Measurements from ENCODE around the gene ALKAL2. TPM values are rescaled to one million over a fixed set of nuclear protein-coding genes. Genes with fewer than 3 reads are reported as not detected.

ALKAL2 gene
- polyA plus RNA-seq, 12 donors, result 0.57 to 2.1 (median 1.3) TPM; not detected in 2

- DNase-seq, result no peak
These were observed 39.2 kb downstream of the ALKAL2 start for GRCh38 chr2:248724-249123.

- DNase-seq, result no peak
These were observed 41.3 kb downstream of the ALKAL2 start for GRCh38 chr2:246489-247144.

DNA sequence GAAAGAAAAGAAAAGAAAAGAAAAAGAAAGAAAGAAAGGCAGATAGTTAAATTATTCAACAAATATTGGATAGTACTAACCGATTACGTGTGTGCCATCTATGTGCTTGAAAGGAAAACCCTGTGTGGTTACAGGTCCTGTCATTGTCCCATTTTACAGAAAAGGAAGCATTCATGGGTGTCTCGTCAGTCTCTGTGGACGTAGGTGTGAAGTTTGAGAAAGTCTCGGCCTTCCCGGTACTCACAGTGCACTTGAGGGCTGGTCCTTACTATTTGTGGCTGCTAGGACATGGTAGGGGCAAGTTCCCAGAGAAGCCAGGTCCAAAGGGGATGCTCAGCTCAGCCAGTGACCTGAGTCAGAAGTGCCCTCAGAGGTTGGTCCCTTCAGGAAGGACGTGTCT, 43.3 kb downstream of the ALKAL2 start:
- DNase-seq, result no peak

DNA sequence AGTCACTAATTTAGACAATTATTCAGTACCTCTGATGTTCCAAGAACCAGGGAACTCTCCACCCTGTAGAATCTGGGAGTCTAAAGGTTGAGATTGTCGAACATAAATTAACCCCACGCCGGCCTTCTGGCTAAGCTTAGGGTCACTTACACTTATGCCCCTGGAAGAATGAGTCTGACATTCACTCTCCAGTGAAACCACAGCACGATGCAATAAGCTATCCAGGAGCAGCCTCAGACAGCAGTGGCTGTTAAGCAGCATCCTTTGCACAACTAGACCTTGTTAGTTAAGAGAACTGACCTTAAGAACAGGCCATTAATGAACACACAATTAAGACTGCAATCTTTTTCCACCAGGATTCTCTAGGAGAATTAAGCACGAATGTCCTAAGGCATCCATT, 49.0 kb downstream of the ALKAL2 start:
- no peak for DNase-seq

GRCh38 chr2:238431-238830, 49.5 kb downstream of the ALKAL2 start:
- peak; percentile 61 for DNase-seq

DNA sequence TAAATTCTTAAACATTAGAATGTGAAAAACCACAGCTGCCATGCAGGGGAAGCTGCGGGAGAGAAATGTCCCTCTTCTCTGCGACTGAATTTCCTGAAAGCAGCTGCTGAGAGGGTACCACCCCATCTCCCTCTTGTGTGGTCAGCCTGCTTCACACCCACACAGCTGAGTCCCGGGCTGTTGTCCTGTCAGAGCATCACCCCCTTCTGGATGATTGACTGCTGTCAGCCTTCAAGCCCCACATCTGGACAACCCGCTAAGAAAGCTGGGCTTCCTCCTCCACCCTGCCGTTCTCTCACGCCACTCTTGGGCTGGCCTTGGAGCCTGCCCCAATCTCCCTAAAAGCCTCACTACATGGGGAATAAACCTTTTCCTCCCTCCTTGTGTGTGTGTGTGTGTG, 50.0 kb downstream of the ALKAL2 start:
- DNase-seq, result no peak

GRCh38 chr2:236993-237539, 50.8 kb downstream of the ALKAL2 start:
- no peak for DNase-seq

DNA sequence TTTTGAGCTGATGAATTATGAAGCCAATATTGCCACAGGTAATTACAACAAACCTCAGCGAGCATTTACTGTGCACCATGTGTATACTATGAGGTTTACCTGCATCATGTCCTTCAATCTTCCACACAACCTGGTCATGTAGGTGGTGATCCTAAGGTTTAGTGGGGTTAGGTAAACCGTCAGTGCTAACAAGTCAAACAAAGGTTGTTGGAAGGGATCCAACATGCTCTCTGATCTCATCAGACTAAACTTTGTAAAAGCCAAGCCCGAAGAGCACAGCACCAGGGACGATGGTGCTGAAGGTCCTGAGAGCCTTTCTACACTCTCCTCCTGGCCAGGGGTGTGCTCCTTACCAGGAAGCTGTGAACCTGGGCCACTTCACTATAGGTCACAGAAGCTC, 53.5 kb downstream of the ALKAL2 start:
- no peak for DNase-seq

GRCh38 chr2:233030-233429, 54.9 kb downstream of the ALKAL2 start:
- DNase-seq, result no peak

- no peak for DNase-seq
These were observed 56.2 kb downstream of the ALKAL2 start for GRCh38 chr2:231521-232185.

Other genes with a start within 250 kb of the ALKAL2 start
- 1 to 10 TPM in 8 of 12 donors, under 1 TPM in 3, not detected in 1; 0.69 to 3.6 (median 1.7) TPM for gene FAM110C, start 241.6 kb downstream of the ALKAL2 start, polyA plus RNA-seq (ENCODE audit: insufficient read length in 12 of 12)
- gene SH3YL1, start 24.1 kb downstream of the ALKAL2 start, polyA plus RNA-seq (ENCODE audit: insufficient read length in 12 of 12), result 10 to 100 TPM in 11 of 12 donors, not detected in 1; 28.2 to 66.8 (median 39.0) TPM
- gene ACP1, start 23.1 kb downstream of the ALKAL2 start, polyA plus RNA-seq (ENCODE audit: insufficient read length in 12 of 12), result 100 to 1,000 TPM in 7 of 12 donors, 10 to 100 TPM in 4, not detected in 1; 83.1 to 116 (median 102) TPM